ENCODE results near the gene CYB5D1. TPM values are rescaled to one million over a fixed set of nuclear protein-coding genes. Genes with fewer than 3 reads are reported as not detected.

CYB5D1 gene
- total RNA-seq, 1 experiment from 2014 or later, result 6.6 TPM

- peak; percentile 95 for DNase-seq (ENCODE audit: low read depth)
Observed at GRCh38 chr17:7844292-7845154, 13.3 kb upstream of the CYB5D1 start.

- DNase-seq (ENCODE audit: low read depth), result no peak
Observed at GRCh38 chr17:7845359-7846062, 12.3 kb upstream of the CYB5D1 start.

GRCh38 chr17:7846063-7846735 lies 11.6 kb upstream of the CYB5D1 start:
- DNase-seq (ENCODE audit: low read depth), result no peak

- DNase-seq (ENCODE audit: low read depth), result no peak
Observed at GRCh38 chr17:7846765-7847661, 10.8 kb upstream of the CYB5D1 start.

GRCh38 chr17:7848131-7848579 lies 9.6 kb upstream of the CYB5D1 start:
- no peak for DNase-seq (ENCODE audit: low read depth)

- DNase-seq (ENCODE audit: low read depth), result no peak
Observed at GRCh38 chr17:7848739-7849129, 9.1 kb upstream of the CYB5D1 start.

GRCh38 chr17:7849130-7849750 lies 8.6 kb upstream of the CYB5D1 start:
- DNase-seq (ENCODE audit: low read depth), result no peak

- DNase-seq (ENCODE audit: low read depth), result no peak
Observed at GRCh38 chr17:7849751-7850504, 7.9 kb upstream of the CYB5D1 start.

GRCh38 chr17:7850701-7851437 lies 6.9 kb upstream of the CYB5D1 start:
- no peak for DNase-seq (ENCODE audit: low read depth)

GRCh38 chr17:7851438-7852261 lies 6.2 kb upstream of the CYB5D1 start:
- no peak for DNase-seq (ENCODE audit: low read depth)

GRCh38 chr17:7852262-7852670 lies 5.5 kb upstream of the CYB5D1 start:
- DNase-seq (ENCODE audit: low read depth), result no peak

- DNase-seq (ENCODE audit: low read depth), result no peak
Observed at GRCh38 chr17:7852919-7853690, 4.7 kb upstream of the CYB5D1 start.

GRCh38 chr17:7853691-7854038 lies 4.1 kb upstream of the CYB5D1 start:
- DNase-seq (ENCODE audit: low read depth), result no peak

- no peak for DNase-seq (ENCODE audit: low read depth)
Observed at GRCh38 chr17:7854078-7854777, 3.6 kb upstream of the CYB5D1 start.

GRCh38 chr17:7854851-7855659 lies 2.7 kb upstream of the CYB5D1 start, which contains the start of gene TMEM88:
Gene TMEM88 (plus strand): TSS chr17:7855066. CDS start chr17:7855075, 9 bp downstream.
- DNase-seq (ENCODE audit: low read depth), result no peak

- no peak for DNase-seq (ENCODE audit: low read depth)
Observed at GRCh38 chr17:7855660-7856010, 2.2 kb upstream of the CYB5D1 start.

Measured in M059J (cell line).